ENCODE data around the gene PLXNA2. TPM values are rescaled to one million over a fixed set of nuclear protein-coding genes. Genes with fewer than 3 reads are reported as not detected.

PLXNA2 gene
- total and polyA plus RNA-seq, 2 of the 13 experiments (the other 11 are each of a cell fraction or from before 2014, with no cell fraction given): 1.1 to 2.1 TPM

DNA sequence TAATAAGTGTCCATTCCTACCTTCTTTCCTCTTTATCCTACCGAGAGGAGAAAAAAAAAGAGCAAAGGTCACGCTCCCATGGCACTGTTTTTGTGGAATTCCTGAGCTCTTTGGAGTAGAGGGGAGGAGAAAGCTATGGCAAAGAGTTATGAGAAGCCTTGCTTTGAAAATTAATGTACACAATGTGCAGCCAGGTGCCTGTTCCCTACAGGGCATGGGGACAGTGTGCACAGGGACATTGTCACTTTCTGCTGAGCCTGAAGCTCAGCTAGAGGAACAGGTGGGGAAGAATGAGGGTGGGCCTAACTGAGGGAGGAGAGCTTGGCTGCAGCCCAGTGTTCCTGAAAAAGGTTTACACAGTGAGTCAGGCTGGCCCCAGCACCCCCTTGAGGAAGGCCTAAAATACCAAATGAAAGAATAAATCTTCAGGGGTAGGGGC, 66.1 kb downstream of the PLXNA2 start (continued):
- TF ChIP-seq ZNF251 (CRISPR knock-in tag; IDR thresholded peaks at IDR 0.05): no peak
- TF ChIP-seq, protein P1, sequence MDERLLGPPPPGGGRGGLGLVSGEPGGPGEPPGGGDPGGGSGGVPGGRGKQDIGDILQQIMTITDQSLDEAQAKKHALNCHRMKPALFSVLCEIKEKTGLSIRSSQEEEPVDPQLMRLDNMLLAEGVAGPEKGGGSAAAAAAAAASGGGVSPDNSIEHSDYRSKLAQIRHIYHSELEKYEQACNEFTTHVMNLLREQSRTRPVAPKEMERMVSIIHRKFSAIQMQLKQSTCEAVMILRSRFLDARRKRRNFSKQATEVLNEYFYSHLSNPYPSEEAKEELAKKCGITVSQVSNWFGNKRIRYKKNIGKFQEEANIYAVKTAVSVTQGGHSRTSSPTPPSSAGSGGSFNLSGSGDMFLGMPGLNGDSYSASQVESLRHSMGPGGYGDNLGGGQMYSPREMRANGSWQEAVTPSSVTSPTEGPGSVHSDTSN (CRISPR knock-in tag; IDR thresholded peaks at IDR 0.05): no peak
- no peak for TF ChIP-seq SNAPC2 (CRISPR knock-in tag; IDR thresholded peaks at IDR 0.05)
- TF ChIP-seq, protein P2, sequence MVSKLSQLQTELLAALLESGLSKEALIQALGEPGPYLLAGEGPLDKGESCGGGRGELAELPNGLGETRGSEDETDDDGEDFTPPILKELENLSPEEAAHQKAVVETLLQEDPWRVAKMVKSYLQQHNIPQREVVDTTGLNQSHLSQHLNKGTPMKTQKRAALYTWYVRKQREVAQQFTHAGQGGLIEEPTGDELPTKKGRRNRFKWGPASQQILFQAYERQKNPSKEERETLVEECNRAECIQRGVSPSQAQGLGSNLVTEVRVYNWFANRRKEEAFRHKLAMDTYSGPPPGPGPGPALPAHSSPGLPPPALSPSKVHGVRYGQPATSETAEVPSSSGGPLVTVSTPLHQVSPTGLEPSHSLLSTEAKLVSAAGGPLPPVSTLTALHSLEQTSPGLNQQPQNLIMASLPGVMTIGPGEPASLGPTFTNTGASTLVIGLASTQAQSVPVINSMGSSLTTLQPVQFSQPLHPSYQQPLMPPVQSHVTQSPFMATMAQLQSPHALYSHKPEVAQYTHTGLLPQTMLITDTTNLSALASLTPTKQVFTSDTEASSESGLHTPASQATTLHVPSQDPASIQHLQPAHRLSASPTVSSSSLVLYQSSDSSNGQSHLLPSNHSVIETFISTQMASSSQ (IDR thresholded peaks at IDR 0.05; ENCODE audit: low read depth): no peak
- TF ChIP-seq, protein P2 (CRISPR knock-in tag; IDR thresholded peaks at IDR 0.05; ENCODE audit: borderline replicate concordance): peak; percentile 49; the same call in 1 of the 2 replicates
- TF ChIP-seq PRMT3 (CRISPR knock-in tag; IDR thresholded peaks at IDR 0.05; ENCODE audit: borderline replicate concordance, low read depth): no peak
- TF ChIP-seq ZNF788 (CRISPR knock-in tag; IDR thresholded peaks at IDR 0.05; ENCODE audit: borderline replicate concordance): 0 out of 2 replicates have a peak, but pooled peaks have one; percentile 29
- TF ChIP-seq, protein P3, sequence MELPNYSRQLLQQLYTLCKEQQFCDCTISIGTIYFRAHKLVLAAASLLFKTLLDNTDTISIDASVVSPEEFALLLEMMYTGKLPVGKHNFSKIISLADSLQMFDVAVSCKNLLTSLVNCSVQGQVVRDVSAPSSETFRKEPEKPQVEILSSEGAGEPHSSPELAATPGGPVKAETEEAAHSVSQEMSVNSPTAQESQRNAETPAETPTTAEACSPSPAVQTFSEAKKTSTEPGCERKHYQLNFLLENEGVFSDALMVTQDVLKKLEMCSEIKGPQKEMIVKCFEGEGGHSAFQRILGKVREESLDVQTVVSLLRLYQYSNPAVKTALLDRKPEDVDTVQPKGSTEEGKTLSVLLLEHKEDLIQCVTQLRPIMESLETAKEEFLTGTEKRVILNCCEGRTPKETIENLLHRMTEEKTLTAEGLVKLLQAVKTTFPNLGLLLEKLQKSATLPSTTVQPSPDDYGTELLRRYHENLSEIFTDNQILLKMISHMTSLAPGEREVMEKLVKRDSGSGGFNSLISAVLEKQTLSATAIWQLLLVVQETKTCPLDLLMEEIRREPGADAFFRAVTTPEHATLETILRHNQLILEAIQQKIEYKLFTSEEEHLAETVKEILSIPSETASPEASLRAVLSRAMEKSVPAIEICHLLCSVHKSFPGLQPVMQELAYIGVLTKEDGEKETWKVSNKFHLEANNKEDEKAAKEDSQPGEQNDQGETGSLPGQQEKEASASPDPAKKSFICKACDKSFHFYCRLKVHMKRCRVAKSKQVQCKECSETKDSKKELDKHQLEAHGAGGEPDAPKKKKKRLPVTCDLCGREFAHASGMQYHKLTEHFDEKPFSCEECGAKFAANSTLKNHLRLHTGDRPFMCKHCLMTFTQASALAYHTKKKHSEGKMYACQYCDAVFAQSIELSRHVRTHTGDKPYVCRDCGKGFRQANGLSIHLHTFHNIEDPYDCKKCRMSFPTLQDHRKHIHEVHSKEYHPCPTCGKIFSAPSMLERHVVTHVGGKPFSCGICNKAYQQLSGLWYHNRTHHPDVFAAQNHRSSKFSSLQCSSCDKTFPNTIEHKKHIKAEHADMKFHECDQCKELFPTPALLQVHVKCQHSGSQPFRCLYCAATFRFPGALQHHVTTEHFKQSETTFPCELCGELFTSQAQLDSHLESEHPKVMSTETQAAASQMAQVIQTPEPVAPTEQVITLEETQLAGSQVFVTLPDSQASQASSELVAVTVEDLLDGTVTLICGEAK (IDR thresholded peaks at IDR 0.05): no peak
- TF ChIP-seq, protein P3 (CRISPR knock-in tag; IDR thresholded peaks at IDR 0.05): no peak
- TF ChIP-seq RCOR2 (CRISPR knock-in tag; IDR thresholded peaks at IDR 0.05): 0 out of 2 replicates have a peak, but pooled peaks have one; percentile 17
- TF ChIP-seq HDAC2 (CRISPR knock-in tag; IDR thresholded peaks at IDR 0.05): peak; percentile 42; the same call in 1 of the 2 replicates
- no peak for TF ChIP-seq ZNF225 (CRISPR knock-in tag; IDR thresholded peaks at IDR 0.05)
- peak; percentile 78 for TF ChIP-seq HNF4A (CRISPR knock-in tag; IDR thresholded peaks at IDR 0.05)
- no peak for TF ChIP-seq KLF6 (CRISPR knock-in tag; IDR thresholded peaks at IDR 0.05)
- 0 out of 2 replicates have a peak, but pooled peaks have one; percentile 34 for TF ChIP-seq JUN (CRISPR knock-in tag; IDR thresholded peaks at IDR 0.05)
- TF ChIP-seq ZNF768 (CRISPR knock-in tag; IDR thresholded peaks at IDR 0.05): no peak

Measured in HepG2 (cell line).